HEK293 (cell line): ENCODE results near the gene SYNE2.
A peak's percentile ranks its signal among the peaks of the same experiment; 100 is the strongest.

Experiments used
- CTCF ChIA-PET: fragments of 350-600 bp; formaldehyde crosslinking; extraction: SDS; loops from one replicate; lab custom pipeline; 2021; ENCODE audit warnings: antibody characterized with exemption; lab: Yijun Ruan, JAX
- POLR2A ChIA-PET: fragments of 300-600 bp; formaldehyde crosslinking; extraction: SDS; loops from one replicate; lab custom pipeline; 2020; ENCODE audit warnings: antibody characterized with exemption, inconsistent platforms; lab: Yijun Ruan, JAX
- H3K27ac ChIP-seq: fragments of 200-500 bp; sonication (Bioruptor generic); 2 replicates; pipeline ENCODE4 v1.5.1; 2014; ENCODE audit warnings: low read depth, low read length, control low read depth, inconsistent platforms; ENCODE audit errors: extremely low read depth
- H3K36me3 ChIP-seq, 2 experiments: fragments of 200-500 bp in 1 of 2; sonication (Bioruptor generic) in 1 of 2; 1 replicate in 1 of 2; 2 replicates in 1 of 2; pipeline ENCODE4 v1.5.1; 2014 to 2017; ENCODE audit warnings: inconsistent platforms in 2 of 2, low read length in 2 of 2; ENCODE audit not compliant: control insufficient read depth in 2 of 2, insufficient read depth in 1 of 2
- H3K4me1 ChIP-seq: fragments of 200-500 bp; sonication (Bioruptor generic); 2 replicates; pipeline ENCODE4 v1.5.1; 2014; ENCODE audit warnings: mild to moderate bottlenecking, low read length, inconsistent platforms; ENCODE audit not compliant: control insufficient read depth, insufficient read depth
- H3K4me3 ChIP-seq: 2 replicates; pipeline ENCODE4 v1.5.1; 2011; ENCODE audit warnings: low read depth, mild to moderate bottlenecking, control low read depth, low read length, moderate library complexity
- H3K9me3 ChIP-seq: fragments of 200-500 bp; sonication (Bioruptor generic); 2 replicates; pipeline ENCODE4 v1.5.1; 2014; ENCODE audit warnings: low read depth, low read length, inconsistent platforms; ENCODE audit not compliant: control insufficient read depth, insufficient read depth
- EGR2 ChIP-seq: fragments of 450-650 bp; formaldehyde crosslinking; IDR thresholded peaks from 2 replicates; pipeline ENCODE4 v1.5.1; 2016; ENCODE audit warnings: low read depth, missing biosample characterization, missing genetic modification characterization
- GLI2 ChIP-seq: fragments of 450-650 bp; formaldehyde crosslinking; IDR thresholded peaks from 2 replicates; pipeline ENCODE4; 2017; ENCODE audit warnings: missing biosample characterization, missing genetic modification characterization, low read depth, borderline replicate concordance
- GLI4 ChIP-seq: fragments of 450-650 bp; formaldehyde crosslinking; IDR thresholded peaks from 2 replicates; pipeline ENCODE4 v1.5.1; 2016; ENCODE audit warnings: missing biosample characterization, missing genetic modification characterization
- HOXD13 ChIP-seq: sonication (generic); formaldehyde crosslinking; IDR thresholded peaks from 2 replicates; pipeline ENCODE4 v1.8.0; 2022; ENCODE audit warnings: missing genetic modification reagents, borderline replicate concordance
- OVOL3 ChIP-seq: fragments of 450-650 bp; formaldehyde crosslinking; IDR thresholded peaks from 2 replicates; pipeline ENCODE4 v1.5.1; 2016; ENCODE audit warnings: missing biosample characterization, missing genetic modification characterization
- SP7 ChIP-seq: fragments of 450-650 bp; formaldehyde crosslinking; IDR thresholded peaks from 2 replicates; pipeline ENCODE4 v1.5.1; 2016; ENCODE audit warnings: missing biosample characterization, missing genetic modification characterization
- ZEB2 ChIP-seq: fragments of 450-650 bp; formaldehyde crosslinking; IDR thresholded peaks from 2 replicates; pipeline ENCODE4 v1.5.1; 2016; ENCODE audit warnings: missing biosample characterization, missing genetic modification characterization
- ZFP37 ChIP-seq: fragments of 450-650 bp; formaldehyde crosslinking; IDR thresholded peaks from 2 replicates; pipeline ENCODE4 v1.5.1; 2016; ENCODE audit warnings: missing biosample characterization, missing genetic modification characterization
- ZNF169 ChIP-seq: fragments of 450-650 bp; formaldehyde crosslinking; IDR thresholded peaks from 2 replicates; pipeline ENCODE4 v1.5.1; 2016; ENCODE audit warnings: missing biosample characterization, missing genetic modification characterization
- ZNF19 ChIP-seq: fragments of 450-650 bp; formaldehyde crosslinking; IDR thresholded peaks from 2 replicates; pipeline ENCODE4; 2016; ENCODE audit warnings: missing biosample characterization, missing genetic modification characterization, low read depth
- ZNF510 ChIP-seq: fragments of 450-650 bp; formaldehyde crosslinking; IDR thresholded peaks from 2 replicates; pipeline ENCODE4 v1.5.1; 2018; ENCODE audit warnings: mild to moderate bottlenecking, missing genetic modification characterization, missing biosample characterization; ENCODE audit not compliant: insufficient replicate concordance
- ZNF529 ChIP-seq: fragments of 450-650 bp; formaldehyde crosslinking; IDR thresholded peaks from 2 replicates; pipeline ENCODE4 v1.5.1; 2017; ENCODE audit warnings: missing genetic modification characterization, missing biosample characterization; ENCODE audit not compliant: insufficient replicate concordance
- ZNF549 ChIP-seq: fragments of 450-650 bp; IDR thresholded peaks from 2 replicates; pipeline ENCODE4 v1.5.1; 2018; ENCODE audit warnings: missing biosample characterization, missing genetic modification characterization, mild to moderate bottlenecking, inconsistent platforms, moderate library complexity
- ZNF585B ChIP-seq: fragments of 450-650 bp; formaldehyde crosslinking; IDR thresholded peaks from 2 replicates; pipeline ENCODE4 v1.5.1; 2016; ENCODE audit warnings: missing biosample characterization, missing genetic modification characterization
- ZNF701 ChIP-seq: fragments of 450-650 bp; formaldehyde crosslinking; IDR thresholded peaks from 2 replicates; pipeline ENCODE4 v1.5.1; 2016; ENCODE audit warnings: missing biosample characterization, missing genetic modification characterization
- TF ChIP-seq, protein P1 (sequence below): fragments of 450-650 bp; formaldehyde crosslinking; IDR thresholded peaks from 2 replicates; pipeline ENCODE4 v1.5.1; 2016; ENCODE audit warnings: missing biosample characterization, missing genetic modification characterization
- TF ChIP-seq, protein P2 (sequence below): fragments of 450-650 bp; formaldehyde crosslinking; IDR thresholded peaks from 2 replicates; pipeline ENCODE4 v1.5.1; 2016; ENCODE audit warnings: missing biosample characterization, missing genetic modification characterization
- TF ChIP-seq, protein P3 (sequence below): fragments of 450-650 bp; IDR thresholded peaks from 2 replicates; pipeline ENCODE4 v1.5.1; 2018; ENCODE audit warnings: missing biosample characterization, mild to moderate bottlenecking, missing genetic modification characterization
- TF ChIP-seq, protein P4 (sequence below): fragments of 450-650 bp; formaldehyde crosslinking; IDR thresholded peaks from 2 replicates; pipeline ENCODE4 v1.5.1; 2017; ENCODE audit warnings: missing biosample characterization, missing genetic modification characterization
- TF ChIP-seq, protein P5 (sequence below): fragments of 450-650 bp; formaldehyde crosslinking; IDR thresholded peaks from 2 replicates; pipeline ENCODE4 v1.5.1; 2016; ENCODE audit warnings: missing biosample characterization, missing genetic modification characterization

Gene SYNE2

DNA sequence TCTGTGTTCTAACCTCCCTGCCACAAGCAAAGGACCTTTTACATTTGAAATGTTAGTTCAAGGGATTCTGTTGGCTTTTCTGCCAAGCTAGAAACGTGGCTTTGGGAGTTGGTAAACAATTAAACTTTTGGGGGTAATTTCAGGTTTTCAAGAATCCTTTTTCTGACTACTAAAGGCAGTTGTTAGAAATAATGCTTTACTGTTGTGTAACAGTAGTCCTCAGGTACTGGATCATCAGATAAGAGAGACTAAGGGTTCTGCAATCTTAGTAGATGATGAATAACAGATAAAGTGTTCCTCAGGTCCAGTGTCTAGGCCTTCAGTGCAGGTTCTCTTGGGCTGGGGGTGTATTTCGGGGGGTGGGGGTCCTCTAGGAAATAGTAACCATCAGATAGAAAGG lies 192.3 kb downstream of the SYNE2 start (continued):
- TF ChIP-seq, protein P1, sequence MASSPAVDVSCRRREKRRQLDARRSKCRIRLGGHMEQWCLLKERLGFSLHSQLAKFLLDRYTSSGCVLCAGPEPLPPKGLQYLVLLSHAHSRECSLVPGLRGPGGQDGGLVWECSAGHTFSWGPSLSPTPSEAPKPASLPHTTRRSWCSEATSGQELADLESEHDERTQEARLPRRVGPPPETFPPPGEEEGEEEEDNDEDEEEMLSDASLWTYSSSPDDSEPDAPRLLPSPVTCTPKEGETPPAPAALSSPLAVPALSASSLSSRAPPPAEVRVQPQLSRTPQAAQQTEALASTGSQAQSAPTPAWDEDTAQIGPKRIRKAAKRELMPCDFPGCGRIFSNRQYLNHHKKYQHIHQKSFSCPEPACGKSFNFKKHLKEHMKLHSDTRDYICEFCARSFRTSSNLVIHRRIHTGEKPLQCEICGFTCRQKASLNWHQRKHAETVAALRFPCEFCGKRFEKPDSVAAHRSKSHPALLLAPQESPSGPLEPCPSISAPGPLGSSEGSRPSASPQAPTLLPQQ, result no peak
- no peak for TF ChIP-seq SP7 (tag by site-specific recombination)
- no peak for TF ChIP-seq ZNF585B (tag by site-specific recombination)

DNA sequence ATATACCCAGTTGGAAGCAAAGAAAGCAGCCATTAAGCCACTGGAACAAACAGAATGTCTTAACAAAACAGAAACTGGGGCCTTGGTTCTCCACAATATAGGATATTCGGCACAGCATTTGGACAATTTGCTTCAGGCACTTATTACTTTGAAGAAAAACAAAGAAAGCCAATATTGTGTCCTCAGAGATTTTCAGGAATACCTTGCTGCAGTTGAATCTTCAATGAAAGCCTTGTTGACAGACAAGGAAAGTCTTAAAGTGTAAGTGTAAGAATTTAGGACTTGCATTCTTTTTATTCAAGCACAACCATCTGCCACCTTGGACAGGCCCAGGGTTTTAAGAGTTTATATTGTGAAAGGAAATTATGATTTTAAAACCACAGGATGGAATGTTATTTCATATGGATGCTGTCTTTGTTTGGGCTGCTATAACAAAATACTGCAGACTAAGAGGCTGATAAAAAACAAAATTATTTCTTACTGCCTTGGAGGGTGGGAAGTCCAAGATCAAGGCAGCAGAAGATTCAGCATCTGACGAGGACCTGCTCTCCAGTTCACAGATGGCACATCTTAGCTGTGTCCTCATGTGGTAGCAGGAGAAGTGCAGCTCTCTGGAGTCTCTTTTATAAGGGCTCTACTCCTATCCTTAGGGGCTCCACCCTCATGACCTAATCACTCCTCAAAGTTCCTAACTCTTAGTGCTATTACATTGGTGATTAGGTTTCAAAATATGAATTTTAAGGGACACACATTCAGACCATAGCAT lies 197.0 kb downstream of the SYNE2 start:
- H3K36me3 ChIP-seq, result peaks cover 14 to 25% of the 10 kb centered on the region in 2 experiments
- CTCF ChIA-PET, result no interaction called here
- peak; percentile 92 for TF ChIP-seq ZNF510 (tag by site-specific recombination)
- no peak for TF ChIP-seq ZNF19 (tag by site-specific recombination)
- TF ChIP-seq, protein P2, sequence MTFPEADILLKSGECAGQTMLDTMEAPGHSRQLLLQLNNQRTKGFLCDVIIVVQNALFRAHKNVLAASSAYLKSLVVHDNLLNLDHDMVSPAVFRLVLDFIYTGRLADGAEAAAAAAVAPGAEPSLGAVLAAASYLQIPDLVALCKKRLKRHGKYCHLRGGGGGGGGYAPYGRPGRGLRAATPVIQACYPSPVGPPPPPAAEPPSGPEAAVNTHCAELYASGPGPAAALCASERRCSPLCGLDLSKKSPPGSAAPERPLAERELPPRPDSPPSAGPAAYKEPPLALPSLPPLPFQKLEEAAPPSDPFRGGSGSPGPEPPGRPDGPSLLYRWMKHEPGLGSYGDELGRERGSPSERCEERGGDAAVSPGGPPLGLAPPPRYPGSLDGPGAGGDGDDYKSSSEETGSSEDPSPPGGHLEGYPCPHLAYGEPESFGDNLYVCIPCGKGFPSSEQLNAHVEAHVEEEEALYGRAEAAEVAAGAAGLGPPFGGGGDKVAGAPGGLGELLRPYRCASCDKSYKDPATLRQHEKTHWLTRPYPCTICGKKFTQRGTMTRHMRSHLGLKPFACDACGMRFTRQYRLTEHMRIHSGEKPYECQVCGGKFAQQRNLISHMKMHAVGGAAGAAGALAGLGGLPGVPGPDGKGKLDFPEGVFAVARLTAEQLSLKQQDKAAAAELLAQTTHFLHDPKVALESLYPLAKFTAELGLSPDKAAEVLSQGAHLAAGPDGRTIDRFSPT, result no peak
- no peak overlapping the region for H3K27ac ChIP-seq
- no peak overlapping the region for H3K4me3 ChIP-seq
- no peaks in the 10 kb centered on the region for H3K9me3 ChIP-seq
- POLR2A ChIA-PET, result no interaction called here
- H3K4me1 ChIP-seq, result no peaks in the 10 kb centered on the region

DNA sequence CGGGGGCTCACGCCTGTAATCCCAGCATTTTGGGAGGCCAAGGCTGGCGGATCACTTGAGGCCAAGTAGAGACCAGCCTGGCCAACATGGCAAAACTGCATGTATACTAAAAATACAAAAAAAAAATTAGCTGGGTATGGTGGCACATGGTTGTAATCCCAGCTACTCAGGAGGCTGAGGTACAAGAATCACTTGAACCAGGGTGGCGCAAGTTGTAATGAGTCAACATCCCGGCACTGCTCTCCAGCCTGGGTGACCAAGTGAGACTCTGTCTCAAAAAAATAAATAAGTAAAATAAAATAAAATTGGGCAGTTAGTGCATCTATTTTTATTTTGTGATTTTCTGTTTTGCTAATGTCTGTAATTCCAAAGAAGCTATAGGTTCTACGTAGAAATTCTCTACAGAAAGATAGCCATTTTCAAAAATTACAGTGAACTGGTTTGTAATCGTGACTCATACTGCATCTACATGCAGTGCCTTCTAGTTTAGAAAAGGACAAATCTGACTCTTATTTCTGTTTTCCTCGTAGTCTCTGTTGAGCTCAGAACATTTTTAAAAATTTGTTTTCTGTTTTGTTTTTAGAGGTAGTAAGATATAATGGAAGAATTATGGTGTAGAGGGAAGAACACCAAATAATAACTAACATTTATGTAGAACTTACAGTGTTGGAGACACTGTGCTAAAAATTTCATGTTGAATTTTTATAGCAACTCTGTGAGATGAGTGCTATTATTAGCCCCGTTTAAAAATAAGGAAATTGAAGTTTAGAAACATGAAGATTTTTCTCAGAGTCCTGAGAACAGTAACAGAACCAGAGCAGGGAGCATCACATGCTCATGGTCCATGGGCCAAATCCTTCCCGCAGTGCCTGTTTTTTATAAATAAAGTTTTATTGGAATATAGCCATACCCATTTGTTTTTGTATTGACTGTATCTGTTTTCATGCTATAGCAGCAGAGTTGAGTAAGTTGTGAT lies 201.2 kb downstream of the SYNE2 start:
- Histone ChIP-seq H3K4me3 (no peak overlapping the region), H3K36me3 (peaks cover 18 to 28% of the 10 kb centered on the region in 2 experiments), H3K4me1 (no peaks in the 10 kb centered on the region), H3K9me3 (no peaks in the 10 kb centered on the region), H3K27ac (no peak overlapping the region)
- CTCF ChIA-PET, result interaction anchor here (0.8 to 1.0 kb wide), 2 partner anchors 8 to 24 kb away, joined by 3 read pairs; no protein-coding TSS in a partner anchor
- POLR2A ChIA-PET, result no interaction called here
- TF ChIP-seq ZNF169 (tag by site-specific recombination), result no peak
- no peak for TF ChIP-seq HOXD13 (CRISPR knock-in tag)
- TF ChIP-seq, protein P3, sequence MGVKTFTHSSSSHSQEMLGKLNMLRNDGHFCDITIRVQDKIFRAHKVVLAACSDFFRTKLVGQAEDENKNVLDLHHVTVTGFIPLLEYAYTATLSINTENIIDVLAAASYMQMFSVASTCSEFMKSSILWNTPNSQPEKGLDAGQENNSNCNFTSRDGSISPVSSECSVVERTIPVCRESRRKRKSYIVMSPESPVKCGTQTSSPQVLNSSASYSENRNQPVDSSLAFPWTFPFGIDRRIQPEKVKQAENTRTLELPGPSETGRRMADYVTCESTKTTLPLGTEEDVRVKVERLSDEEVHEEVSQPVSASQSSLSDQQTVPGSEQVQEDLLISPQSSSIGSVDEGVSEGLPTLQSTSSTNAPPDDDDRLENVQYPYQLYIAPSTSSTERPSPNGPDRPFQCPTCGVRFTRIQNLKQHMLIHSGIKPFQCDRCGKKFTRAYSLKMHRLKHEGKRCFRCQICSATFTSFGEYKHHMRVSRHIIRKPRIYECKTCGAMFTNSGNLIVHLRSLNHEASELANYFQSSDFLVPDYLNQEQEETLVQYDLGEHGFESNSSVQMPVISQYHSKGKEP (tag by site-specific recombination), result no peak
- no peak for TF ChIP-seq OVOL3
- TF ChIP-seq EGR2, result no peak
- TF ChIP-seq, protein P4, sequence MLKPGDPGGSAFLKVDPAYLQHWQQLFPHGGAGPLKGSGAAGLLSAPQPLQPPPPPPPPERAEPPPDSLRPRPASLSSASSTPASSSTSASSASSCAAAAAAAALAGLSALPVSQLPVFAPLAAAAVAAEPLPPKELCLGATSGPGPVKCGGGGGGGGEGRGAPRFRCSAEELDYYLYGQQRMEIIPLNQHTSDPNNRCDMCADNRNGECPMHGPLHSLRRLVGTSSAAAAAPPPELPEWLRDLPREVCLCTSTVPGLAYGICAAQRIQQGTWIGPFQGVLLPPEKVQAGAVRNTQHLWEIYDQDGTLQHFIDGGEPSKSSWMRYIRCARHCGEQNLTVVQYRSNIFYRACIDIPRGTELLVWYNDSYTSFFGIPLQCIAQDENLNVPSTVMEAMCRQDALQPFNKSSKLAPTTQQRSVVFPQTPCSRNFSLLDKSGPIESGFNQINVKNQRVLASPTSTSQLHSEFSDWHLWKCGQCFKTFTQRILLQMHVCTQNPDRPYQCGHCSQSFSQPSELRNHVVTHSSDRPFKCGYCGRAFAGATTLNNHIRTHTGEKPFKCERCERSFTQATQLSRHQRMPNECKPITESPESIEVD (tag by site-specific recombination), result no peak
- no peak for TF ChIP-seq GLI4 (tag by site-specific recombination)
- TF ChIP-seq ZNF529 (tag by site-specific recombination), result no peak
- TF ChIP-seq ZFP37, result no peak
- TF ChIP-seq, protein P5, sequence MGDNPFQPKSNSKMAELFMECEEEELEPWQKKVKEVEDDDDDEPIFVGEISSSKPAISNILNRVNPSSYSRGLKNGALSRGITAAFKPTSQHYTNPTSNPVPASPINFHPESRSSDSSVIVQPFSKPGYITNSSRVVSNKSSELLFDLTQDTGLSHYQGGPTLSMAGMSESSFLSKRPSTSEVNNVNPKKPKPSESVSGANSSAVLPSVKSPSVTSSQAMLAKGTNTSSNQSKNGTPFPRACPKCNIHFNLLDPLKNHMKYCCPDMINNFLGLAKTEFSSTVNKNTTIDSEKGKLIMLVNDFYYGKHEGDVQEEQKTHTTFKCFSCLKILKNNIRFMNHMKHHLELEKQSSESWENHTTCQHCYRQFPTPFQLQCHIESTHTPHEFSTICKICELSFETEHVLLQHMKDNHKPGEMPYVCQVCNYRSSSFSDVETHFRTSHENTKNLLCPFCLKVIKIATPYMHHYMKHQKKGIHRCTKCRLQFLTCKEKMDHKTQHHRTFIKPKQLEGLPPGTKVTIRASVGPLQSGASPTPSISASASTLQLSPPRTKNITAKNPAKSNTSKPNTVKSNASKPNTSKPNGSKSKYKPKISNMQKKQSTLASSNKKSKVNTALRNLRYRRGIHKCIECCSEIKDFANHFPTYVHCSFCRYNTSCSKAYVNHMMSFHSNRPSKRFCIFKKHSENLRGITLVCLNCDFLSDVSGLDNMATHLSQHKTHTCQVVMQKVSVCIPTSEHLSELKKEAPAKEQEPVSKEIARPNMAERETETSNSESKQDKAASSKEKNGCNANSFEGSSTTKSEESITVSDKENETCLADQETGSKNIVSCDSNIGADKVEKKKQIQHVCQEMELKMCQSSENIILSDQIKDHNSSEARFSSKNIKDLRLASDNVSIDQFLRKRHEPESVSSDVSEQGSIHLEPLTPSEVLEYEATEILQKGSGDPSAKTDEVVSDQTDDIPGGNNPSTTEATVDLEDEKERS (tag by site-specific recombination), result no peak
- no peak for TF ChIP-seq ZNF549 (tag by site-specific recombination)
- no peak for TF ChIP-seq GLI2 (tag by site-specific recombination)
- TF ChIP-seq ZNF701 (tag by site-specific recombination), result no peak
- no peak for TF ChIP-seq ZEB2 (tag by site-specific recombination)
